MV-4-11 (cell line): Measurements from ENCODE around the gene NFKBIE.
A peak's percentile ranks its signal among the peaks of the same experiment; 100 is the strongest.
"Not testable (repeated sequence)": the region's sequence is repeated elsewhere in the genome, so short reads cannot be mapped to it uniquely, and the experiment has no call there.

Experiments
- DNase-seq: peaks from one replicate; lab custom pipeline; 2025; lab: John Stamatoyannopoulos, UW

The NFKBIE gene, protein sequence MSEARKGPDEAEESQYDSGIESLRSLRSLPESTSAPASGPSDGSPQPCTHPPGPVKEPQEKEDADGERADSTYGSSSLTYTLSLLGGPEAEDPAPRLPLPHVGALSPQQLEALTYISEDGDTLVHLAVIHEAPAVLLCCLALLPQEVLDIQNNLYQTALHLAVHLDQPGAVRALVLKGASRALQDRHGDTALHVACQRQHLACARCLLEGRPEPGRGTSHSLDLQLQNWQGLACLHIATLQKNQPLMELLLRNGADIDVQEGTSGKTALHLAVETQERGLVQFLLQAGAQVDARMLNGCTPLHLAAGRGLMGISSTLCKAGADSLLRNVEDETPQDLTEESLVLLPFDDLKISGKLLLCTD

DNA sequence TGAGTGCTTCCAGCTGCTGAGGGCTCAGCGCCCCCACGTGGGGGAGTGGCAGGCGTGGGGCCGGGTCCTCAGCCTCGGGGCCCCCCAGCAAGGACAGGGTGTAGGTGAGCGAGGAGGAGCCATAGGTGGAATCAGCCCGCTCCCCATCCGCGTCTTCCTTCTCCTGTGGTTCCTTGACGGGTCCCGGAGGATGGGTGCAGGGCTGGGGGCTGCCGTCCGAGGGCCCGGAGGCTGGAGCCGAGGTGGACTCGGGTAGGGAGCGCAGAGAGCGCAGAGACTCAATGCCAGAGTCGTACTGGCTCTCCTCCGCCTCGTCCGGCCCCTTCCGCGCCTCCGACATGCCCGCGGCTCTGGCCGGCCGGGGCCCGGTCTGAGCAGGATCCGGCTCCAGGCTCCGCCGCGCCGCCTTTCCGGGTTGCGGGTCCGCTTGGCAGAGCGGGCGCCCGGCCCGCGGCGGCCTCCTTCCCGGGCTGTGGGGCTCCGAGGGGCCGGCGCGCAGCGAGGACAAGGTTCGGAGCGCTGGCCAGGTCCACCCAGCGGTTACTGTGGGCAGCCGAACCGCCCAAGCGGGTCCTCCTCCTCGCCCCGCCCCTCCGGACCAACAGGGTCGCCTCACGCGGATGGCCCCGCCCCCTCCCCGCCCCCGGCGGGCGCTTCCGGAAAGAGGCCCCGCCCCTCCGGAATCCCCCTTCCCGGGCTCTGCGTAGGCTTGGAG, at the start of gene NFKBIE:
TSS of gene NFKBIE (minus strand) at position 545 of the 715 bp plus-strand sequence. CDS start at position 340, 205 bp downstream.
- peak; percentile 85 for DNase-seq

DNA sequence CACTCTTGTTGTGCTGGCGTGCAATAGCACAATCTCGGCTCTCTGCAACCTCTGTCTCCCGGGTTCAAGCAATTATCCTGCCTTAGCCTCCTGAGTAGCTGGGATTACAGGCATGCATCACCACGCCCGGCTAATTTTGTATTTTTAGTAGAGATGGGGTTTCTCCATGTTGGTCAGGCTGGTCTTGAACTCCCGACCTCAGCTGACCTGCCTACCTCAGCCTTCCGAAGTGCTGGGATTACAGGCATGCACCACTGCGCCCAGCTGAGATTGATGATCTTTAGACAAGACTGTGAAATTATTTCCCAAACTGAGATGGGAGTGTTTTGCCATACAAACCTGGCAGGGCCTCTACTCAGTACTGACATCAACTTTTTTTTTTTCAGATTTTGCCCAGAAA, 49.3 kb upstream of the NFKBIE start:
- DNase-seq: not testable (repeated sequence)

DNA sequence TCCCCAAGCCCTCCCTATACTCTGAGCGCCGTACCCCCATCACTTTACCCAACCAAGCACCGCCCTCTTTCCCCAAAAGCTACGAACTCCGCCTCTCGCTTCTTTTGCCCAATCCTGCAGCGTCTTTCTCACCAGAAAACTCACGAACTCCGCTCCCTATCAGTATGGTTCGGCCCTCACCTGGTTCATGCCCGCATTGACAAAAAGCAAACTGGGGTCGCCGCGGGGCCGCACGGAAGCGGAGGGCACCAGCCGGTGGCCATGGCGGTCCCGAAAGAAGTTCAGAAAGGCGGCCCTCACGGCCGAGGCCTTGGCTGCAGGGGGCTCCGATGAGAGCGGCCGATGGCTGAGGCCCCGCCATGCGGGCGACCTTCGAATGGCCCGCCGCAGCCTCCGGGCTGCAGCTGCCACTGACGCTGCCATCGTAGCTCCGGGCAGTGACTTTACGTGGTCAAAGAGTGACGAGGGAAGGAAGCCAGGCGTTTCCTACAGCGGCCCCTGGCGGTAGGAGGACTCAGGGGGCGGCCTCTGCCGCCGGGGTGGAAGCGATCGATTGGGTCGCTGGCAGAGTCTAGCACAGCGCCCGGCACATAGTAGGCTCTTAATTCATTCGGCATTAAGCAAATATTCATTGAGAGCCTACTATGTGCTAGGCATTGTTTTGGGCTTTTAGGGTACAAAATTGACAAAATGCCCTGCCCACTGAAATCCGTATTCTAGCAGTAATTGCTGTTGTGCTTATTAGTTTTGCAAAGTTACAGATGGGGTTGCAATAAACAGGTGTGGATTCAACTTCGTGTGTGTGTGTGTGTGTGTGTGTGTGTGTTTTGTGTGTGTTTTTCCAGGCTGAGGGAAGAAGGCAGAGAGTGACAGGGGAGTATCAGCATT, 47.8 kb upstream of the NFKBIE start, which contains the start of gene AARS2:
TSS of gene AARS2 (minus strand) at position 447 of the 888 bp plus-strand sequence. CDS start at position 423, 24 bp downstream.
- DNase-seq: peak; percentile 80

DNA sequence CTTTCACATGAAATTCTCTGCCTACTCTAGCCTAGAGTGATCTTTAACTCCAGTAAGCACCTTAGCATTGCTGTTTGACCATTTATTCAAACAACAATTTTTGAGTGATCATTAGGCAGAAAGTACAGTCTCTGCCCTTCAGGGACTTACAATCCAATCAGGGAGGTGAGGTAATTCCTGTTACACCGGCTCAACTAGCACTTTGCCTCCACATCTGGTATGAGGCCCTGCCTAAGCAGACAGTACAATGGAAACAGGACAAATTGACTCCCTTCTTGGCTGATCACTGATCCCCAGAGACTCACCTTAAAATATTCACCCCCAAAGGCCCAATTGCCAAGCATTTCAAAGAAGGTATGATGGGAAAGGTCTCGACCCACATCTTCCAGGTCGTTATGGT, 46.4 kb upstream of the NFKBIE start:
- DNase-seq: no peak

DNA sequence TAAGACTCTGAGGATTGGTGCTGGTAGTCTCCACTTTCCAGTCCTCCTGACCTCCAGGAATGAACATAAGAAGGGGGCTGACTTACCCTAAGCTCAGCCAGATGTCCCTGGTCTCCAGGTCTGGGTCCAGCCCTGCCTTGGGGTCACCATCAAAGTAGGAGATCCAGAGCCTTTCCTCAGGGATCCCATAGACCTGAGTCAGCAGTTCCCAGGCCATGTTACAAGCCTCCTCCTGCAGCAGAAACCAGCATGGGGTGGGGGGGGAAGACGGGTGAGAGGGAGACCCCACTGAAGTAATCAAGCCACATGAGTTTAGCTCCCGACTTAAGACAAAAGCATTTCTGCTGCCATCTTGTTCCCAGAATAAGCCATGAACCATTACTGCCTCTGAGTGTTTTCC, 46.0 kb upstream of the NFKBIE start:
- no peak for DNase-seq

DNA sequence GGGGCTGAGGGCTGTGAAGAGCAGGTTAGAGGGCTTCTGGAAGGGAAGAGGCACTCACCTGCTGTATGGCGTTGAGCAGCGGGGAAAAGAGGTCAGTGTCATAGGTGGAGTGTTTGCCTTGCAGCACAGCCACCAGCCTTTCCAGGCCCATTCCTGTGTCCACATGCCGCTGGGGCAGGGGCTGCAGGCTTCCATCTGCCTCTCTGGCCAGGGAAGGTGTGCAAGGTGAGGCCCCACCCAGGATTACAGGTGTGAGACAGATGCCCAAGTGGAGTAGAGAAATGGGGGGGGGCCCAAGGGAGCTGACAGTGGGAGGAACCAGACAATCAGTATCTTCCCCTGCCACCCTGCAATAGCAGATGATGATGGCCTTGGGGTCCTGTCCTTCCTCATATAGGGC, 44.9 kb upstream of the NFKBIE start:
- DNase-seq: no peak

DNA sequence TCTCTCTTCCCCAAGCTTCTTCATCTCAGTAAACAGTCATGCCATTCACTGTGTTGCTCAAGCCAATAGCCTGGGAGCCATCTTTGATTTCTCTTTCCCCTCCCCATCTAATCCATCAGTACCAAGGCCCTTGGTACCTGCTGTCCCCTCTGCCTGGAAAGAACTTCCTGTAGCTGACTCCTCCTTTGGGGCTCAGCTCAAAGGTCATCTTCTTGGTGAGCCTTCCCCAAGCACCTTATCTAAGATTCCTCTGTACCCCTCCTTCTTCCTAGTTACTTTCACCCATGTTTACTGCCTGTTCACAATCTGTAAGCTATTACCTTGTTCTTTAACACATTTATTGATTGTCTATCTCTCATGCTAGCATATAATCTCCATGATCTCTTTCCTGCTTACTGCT, 44.3 kb upstream of the NFKBIE start:
- no peak for DNase-seq

DNA sequence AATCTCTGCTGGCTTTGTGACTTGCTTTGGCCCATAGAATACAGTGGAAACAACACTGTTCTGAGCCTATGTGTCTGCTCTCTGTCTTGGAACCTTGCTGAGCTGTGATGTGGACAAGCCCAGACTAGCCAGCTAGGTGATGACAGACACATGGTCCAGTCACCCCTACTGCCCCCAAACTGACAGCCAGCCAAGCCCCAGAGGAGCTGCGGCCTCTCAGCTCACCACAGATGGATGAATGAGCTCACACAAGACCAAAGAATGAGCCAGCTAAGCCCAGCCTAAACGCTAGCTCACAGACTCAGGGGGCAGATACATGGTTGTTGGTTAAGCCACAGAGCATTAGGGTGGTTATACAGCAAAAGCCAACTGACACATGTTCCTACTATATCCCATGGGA, 43.7 kb upstream of the NFKBIE start:
- no peak for DNase-seq

DNA sequence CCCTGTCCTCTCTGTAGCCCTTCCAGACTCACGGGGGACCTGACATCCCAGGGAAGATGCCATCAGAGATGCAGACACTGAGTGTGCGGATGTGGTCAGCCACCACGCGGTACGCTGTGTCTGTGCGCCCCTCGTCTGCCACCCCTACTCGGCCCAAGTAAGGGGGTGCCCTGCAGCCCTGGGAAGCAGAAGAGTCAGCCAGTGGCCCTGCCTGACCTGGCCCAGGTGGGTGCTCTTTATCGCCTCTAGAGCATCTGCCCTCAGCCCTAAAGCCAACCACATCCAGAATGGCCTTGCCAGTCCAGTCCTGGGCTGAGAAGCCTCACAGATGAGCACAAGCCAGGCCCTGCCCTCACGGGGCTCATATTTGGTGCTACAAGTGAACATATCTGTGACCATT, 41.9 kb upstream of the NFKBIE start:
- DNase-seq: no peak

DNA sequence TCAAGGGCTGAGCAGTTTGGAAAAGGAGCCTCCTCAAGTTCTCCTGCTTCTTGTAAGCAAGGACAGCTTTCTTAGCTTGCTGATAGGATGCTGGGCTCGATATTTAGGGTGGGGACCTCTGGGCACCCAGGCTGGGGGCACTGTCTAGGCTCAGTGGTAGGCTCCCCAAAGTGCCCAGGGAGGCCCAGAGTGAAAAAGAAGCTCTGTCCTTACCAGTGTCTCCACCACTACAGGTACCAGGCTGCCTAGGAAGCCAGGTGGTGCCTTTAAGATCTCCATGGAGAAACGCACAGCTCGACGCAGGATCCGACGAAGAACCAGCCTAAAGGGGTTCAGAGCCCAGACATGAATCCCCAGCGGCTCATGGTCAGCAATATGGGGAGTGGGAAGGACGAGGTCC, 41.4 kb upstream of the NFKBIE start:
- DNase-seq: no peak

DNA sequence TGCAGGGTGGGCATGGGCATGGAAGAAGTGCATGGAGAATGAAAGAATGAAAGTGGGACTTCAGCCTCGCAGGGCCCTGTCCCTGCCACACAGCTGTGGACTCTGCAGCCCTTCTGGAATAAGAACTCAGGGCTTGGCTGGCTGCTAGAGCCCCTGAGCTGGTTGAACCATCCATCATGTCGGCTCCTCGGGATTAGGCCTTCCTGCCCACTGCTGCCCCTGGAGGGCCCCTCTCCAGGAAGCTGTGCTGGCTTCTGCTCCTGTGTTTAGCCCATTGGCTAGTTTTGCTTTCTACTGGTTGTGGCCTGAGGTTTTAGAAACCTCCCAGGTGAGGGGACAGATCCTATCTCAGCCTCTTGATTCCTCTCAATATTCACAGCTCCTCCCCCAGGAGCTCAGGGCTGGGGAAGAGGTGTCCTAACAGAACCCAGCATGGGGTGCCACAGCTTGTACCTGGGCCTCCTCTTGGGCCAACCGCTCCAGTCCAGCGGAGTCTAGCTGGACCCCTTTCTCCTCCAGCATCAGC, 39.9 kb upstream of the NFKBIE start:
- DNase-seq: no peak

DNA sequence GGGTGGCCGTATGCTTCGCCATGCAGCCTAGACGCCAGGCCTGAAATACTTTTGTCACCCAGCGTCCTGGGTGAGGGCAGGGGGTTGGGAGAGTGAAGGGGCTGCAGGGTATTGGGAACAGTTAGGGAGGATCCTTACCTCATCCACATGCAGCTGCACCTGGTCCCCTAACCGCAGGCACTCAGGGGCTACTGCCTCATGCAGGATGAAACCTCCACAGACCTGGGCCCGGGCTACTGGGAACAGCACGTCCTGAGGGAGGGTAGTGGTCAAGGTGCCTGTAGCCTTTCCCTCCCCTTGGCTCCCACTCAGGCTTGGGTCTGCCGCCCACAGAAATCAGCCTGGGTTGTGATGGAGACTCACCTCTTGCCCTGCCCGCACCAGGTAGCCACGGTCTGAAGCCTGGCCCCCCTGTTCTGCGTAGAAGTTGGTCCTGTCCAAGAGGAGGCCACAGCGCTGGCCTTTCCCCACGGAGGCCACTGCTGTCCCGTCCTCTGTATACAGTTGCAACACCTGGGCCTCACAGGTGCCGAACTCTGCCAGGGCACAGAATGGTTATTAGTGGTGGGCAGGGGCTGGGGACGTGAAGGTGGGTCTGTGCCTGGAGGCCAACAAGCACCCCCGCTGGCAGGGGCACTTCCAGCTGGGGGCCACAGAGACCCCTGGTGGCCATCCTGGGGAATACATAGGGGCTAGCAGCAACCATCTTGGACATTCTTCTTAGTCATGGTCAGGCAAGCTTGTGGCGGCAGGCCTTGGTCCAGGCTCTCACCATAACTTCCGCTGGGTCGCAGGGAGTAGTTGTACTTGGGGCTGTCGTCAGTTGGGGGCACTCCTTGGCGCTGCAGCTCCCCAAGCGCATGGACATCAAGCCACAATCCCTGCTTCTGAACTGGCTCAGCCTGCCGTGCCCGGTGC, 39.2 kb upstream of the NFKBIE start:
- peak; percentile 25 for DNase-seq

DNA sequence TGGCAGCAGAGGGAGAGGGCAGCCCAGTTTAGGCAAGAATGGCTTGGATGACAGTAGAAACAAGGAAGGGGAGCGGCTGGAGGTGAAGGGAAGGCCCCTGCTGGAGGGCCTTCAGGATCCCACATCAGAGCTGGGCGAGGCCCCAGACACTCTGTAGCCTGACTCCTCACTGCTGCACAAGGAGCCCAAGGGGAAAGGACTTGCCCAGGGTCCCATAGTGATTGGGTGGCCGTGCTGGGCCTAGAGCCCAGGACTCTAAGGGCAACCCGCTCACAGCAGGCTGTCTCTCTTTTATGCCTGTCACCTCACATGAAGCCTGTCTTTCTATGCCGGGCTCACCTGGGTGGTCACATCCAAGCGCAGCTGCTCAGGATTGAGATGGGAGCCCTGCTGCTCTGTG, 38.5 kb upstream of the NFKBIE start:
- DNase-seq: no peak

DNA sequence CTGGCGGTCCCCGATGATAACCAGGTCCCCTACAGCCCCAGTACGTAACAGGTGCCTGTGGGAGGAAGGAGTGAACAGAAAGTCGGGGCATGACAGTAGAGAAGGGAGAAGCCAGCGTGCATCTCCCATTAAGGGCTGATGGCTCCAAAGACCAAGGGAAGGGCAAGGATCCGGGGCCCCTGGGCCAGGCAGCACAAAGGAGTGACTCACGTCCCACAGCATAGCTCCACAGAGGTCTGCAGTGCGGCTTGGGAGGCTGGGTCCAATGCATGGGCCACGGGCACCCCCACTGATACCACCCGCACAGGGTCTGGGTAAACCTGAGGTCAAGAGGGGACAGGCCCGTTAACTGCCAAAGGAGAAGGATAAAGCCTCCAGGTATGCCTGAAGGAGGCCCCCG, 37.5 kb upstream of the NFKBIE start:
- no peak for DNase-seq

DNA sequence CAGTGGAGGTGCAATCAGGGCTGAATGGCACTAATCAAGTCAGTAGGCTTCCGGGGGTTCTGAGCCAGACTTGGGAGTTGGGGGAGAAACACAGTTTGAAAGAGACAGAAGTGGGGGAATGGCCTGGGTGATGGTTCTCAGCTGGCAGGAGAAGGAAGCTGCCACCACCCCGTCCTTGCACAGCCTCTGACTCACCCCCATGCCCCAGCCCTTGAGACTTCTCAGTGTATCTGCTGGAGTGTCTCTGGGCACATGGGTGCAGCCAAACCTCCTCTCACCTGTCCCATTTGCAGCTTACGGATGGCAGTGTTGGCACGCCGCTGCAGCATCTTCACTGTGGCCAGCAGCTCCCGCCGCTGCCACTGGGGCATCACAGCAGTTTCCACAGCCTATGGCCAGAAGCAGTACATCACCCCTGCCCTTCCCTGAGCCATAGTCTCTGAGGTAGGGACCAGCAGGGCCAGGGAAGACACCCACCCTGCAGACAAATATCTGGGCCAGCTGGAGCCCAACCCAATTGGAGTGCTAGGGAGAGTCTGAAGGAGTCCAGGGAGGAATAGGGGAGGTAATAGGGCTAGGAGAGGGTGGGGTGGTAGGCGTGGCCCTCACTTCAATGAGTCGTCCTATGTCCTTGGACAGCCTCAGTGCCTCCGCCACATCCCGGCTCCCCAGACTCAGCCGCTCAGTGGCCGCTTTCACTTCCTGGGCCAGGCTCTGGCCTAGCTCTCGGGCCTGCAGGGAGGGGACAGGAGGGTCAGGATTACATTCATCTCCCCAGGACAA, 36.6 kb upstream of the NFKBIE start:
- DNase-seq: no peak

DNA sequence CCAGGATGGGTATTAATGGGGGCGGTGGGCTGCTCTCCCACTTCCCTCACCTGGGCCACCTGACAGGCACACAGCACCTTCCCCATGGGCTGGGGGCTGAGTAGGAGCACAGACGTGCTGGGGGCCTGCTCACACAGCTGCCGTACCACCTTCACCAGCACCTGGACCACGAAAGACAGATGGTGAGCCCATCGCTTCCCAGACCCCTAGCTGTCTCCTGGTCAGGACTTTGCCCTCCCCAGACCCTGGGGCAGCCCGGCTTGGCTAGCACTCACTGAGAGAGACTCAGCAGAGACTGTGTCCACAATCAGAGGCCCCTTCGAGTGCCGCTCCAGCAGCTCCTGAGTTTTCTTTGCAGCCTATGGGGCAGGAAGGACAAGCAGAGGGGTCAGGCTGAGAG, 35.8 kb upstream of the NFKBIE start:
- no peak for DNase-seq

DNA sequence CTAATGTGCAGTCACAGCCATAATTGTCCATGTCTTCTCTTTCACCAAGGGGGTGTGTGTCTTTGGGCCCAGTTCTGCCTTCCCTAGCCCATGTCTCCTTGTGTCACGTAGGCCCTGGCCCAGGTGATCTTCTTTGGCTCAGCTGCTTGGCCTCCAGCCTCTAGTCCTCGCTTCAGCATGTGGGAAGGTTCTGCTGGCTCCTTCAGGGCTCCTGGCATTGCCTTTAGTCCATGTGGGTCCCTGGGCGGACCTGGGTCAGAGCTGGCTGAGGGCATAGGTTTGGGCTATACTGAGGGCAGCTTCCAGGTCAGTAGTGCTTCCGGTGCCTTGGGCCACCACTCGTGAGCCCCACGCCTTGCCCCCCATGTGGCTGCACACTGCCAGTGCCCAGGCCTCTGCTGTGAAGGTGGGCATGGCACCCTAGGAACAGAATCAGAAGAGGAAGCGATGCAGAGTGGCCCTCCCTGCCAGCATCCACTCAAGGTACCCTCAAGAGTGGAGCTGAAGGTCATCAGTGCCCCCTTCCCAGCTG, 35.0 kb upstream of the NFKBIE start:
- DNase-seq: no peak

DNA sequence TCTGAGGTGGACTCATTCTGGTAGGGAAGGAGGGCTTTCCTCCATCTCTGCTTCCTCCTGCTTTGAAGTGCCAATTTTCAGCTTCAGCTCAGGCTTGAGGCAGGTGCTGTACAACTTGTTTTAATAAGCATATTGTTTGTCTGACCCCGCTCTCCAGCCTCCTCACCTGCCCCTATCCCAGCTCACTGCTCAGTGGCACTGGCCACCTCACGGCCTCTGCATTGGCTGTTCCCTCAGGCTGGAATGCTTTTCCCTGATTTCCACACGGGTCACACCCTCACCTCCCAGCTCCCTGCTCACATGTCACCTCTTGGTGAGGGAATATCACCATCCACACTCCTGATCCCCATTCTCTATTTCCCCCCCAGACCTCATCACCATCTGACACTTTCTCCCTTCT, 33.5 kb upstream of the NFKBIE start:
- DNase-seq: no peak

DNA sequence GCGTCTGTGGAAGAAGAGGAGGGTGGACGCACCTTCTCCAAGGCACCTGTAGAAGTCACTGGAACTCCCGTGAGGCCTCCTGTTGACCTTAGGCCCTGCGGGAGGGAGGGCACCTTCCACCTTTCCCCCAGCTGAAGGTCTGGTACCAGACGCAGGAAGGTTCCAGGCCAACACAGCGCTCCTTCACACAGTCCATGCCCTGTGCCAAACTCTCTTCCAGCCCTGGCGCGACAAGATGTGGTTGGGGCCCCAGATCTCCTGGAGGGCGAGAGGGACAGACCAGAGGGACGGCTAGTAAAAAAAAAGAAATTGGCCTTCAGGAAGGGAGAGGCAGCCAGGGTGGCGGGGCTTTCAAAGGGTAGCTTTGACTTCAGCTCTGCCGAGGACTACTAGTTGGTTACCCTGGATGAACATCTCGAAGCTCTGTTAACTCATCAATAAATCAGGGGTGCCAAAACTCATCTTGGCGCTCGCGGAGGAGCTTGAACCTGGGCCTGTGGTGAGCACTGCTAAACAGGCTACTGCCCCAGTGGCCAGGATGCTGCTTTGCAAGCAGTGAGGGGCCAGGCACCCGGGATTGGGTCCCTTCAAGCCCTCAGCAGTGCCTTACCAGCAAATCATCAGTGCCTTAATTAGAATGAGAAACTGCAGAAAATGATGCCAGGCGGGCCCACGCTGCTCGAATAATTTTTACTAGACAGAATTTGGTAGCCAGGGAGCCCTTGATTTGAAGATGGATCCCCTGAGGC, 32.9 kb upstream of the NFKBIE start:
- DNase-seq: no peak
